Tibial nerve (tissue), 4 donors: ENCODE results near the gene DNM1L. TPM values are rescaled to one million over a fixed set of nuclear protein-coding genes. Genes with fewer than 3 reads are reported as not detected.

Source experiments
- DNase-seq, 2 donors: peaks; one replicate each; pipeline ENCODE4 v3.0.0-alpha.2; 2019; ENCODE audit warnings: low spot score in 2 of 2
- H3K27ac ChIP-seq, 4 donors: fragments of 200-600 bp; sonication (generic) in 3 of 4; one replicate each; pipeline ENCODE4 v1.5.1; 2017 to 2019; ENCODE audit warnings: mild to moderate bottlenecking in 1 of 4
- H3K27me3 ChIP-seq, 2 donors: fragments of 200-600 bp; sonication (generic) in 1 of 2; one replicate each; pipeline versions ENCODE4 v1.5.1 to v1.6.0; 2017 to 2019
- H3K36me3 ChIP-seq, 3 donors: fragments of 200-600 bp; sonication (generic); one replicate each; pipeline ENCODE4 v1.5.1; 2018 to 2019
- H3K4me1 ChIP-seq, 4 donors: fragments of 200-600 bp; sonication (generic) in 3 of 4; one replicate each; pipeline ENCODE4 v1.5.1; 2017 to 2019
- H3K4me3 ChIP-seq, 4 donors: fragments of 200-600 bp; sonication (generic) in 3 of 4; one replicate each; pipeline ENCODE4 v1.5.1; 2017 to 2019; ENCODE audit warnings: mild to moderate bottlenecking in 1 of 4, moderate library complexity in 1 of 4
- H3K9me3 ChIP-seq, 4 donors: fragments of 200-600 bp; sonication (generic) in 3 of 4; one replicate each; pipeline ENCODE4 v1.5.1; 2017 to 2019
- CTCF ChIP-seq, 5 experiments: fragments of 200-600 bp in 3 of 5; fragments of 450-650 bp in 2 of 5; sonication (generic) in 3 of 5; IDR thresholded peaks; one replicate each; pipeline ENCODE4 v1.5.1; 2016 to 2019; ENCODE audit warnings: antibody characterized with exemption in 5 of 5, mild to moderate bottlenecking in 3 of 5, moderate library complexity in 2 of 5
- EP300 ChIP-seq, 2 donors: sonication (generic); formaldehyde crosslinking; IDR thresholded peaks; one replicate each; pipeline ENCODE4 v1.6.1; 2017; ENCODE audit warnings: antibody characterized with exemption in 2 of 2, mild to moderate bottlenecking in 1 of 2
- POLR2A ChIP-seq, 2 donors: fragments of 450-650 bp; IDR thresholded peaks; one replicate each; pipeline ENCODE4 v1.6.1; 2017; ENCODE audit warnings: antibody characterized with exemption in 2 of 2, mild to moderate bottlenecking in 2 of 2, moderate library complexity in 2 of 2
- WGBS, 2 donors: methylation state at CpG; one replicate each; pipeline ENCODE4 v1.1.5; 2018; 5-methylcytosine and 5-hydroxymethylcytosine counted together
- total RNA-seq, 4 donors: library from RNA; depleted of rRNA; stranded (reverse); fragments of >200 nt; gene quantifications; one replicate each; pipeline ENCODE4 v1.1.0, GENCODE V29; 2016

DNM1L gene
- total RNA-seq, 4 donors from 2014 or later, result 42.0 to 97.5 (median 59.1) TPM

GRCh38 chr12:32666018-32666417 is 13.1 kb upstream of the DNM1L start:
- TF ChIP-seq EP300 (IDR thresholded peaks at IDR 0.05) (no peak), CTCF (IDR thresholded peaks at IDR 0.05) (no peak), POLR2A (IDR thresholded peaks at IDR 0.05) (no peak)
- Histone ChIP-seq H3K36me3 (no peaks in the 10 kb centered on the region), H3K27me3 (no peaks in the 10 kb centered on the region), H3K4me3 (no peak overlapping the region), H3K9me3 (peaks cover 0 to 6% (median 0%) of the 10 kb centered on the region in 4 donors), H3K4me1 (no peaks in the 10 kb centered on the region), H3K27ac (no peak overlapping the region)
- DNase-seq, result no peak
- 81 to 88% methylated on average over 12 to 14 of the region's 14 CpGs for WGBS, 2 donors

GRCh38 chr12:32669584-32669983 is 9.5 kb upstream of the DNM1L start:
- no peaks in the 10 kb centered on the region for H3K36me3 ChIP-seq
- H3K27me3 ChIP-seq, result no peaks in the 10 kb centered on the region
- no peak overlapping the region for H3K4me3 ChIP-seq
- H3K27ac ChIP-seq, result no peak overlapping the region
- H3K9me3 ChIP-seq, result peaks cover 0 to 6% (median 0%) of the 10 kb centered on the region in 4 donors
- WGBS, 2 donors, result 96 to 100% methylated on average over 1 of the region's 1 CpG
- peaks cover 0 to 11% (median 0%) of the 10 kb centered on the region in 4 donors for H3K4me1 ChIP-seq
- TF ChIP-seq POLR2A (IDR thresholded peaks at IDR 0.05) (no peak), CTCF (IDR thresholded peaks at IDR 0.05) (no peak)
- DNase-seq, result no peak

- Histone ChIP-seq H3K27ac (no peak overlapping the region), H3K36me3 (no peaks in the 10 kb centered on the region), H3K4me1 (peaks cover 0 to 11% (median 0%) of the 10 kb centered on the region in 4 donors), H3K9me3 (peaks cover 0 to 6% (median 0%) of the 10 kb centered on the region in 4 donors), H3K4me3 (no peak overlapping the region), H3K27me3 (no peaks in the 10 kb centered on the region)
- peak in 1 of 2 donors; percentile 74 for DNase-seq
- 34 to 35% methylated on average over 11 of the region's 11 CpGs for WGBS, 2 donors
- peak; percentile 30 to 77 (median 52) for TF ChIP-seq CTCF (IDR thresholded peaks at IDR 0.05)
- TF ChIP-seq POLR2A (IDR thresholded peaks at IDR 0.05), result no peak
- peak in 1 of 2 donors; percentile 63 for TF ChIP-seq EP300 (IDR thresholded peaks at IDR 0.05)
These were observed 6.9 kb upstream of the DNM1L start for GRCh38 chr12:32671930-32672780.

- H3K27ac ChIP-seq, result peak overlapping the region; percentile 60 to 97 (median 94)
- DNase-seq, result no peak
- no peaks in the 10 kb centered on the region for H3K9me3 ChIP-seq
- H3K27me3 ChIP-seq, result no peaks in the 10 kb centered on the region
- peak overlapping the region; percentile 70 to 96 (median 82) for H3K4me3 ChIP-seq
- peaks cover 0 to 17% (median 12%) of the 10 kb centered on the region in 4 donors for H3K4me1 ChIP-seq
- WGBS, 2 donors, result 0% methylated on average over 14 of the region's 14 CpGs
- TF ChIP-seq EP300 (IDR thresholded peaks at IDR 0.05) (no peak), POLR2A (IDR thresholded peaks at IDR 0.05) (no peak), CTCF (IDR thresholded peaks at IDR 0.05) (no peak)
- H3K36me3 ChIP-seq, result no peaks in the 10 kb centered on the region
These were observed 778 bp downstream of the DNM1L start for GRCh38 chr12:32679920-32680237.

GRCh38 chr12:32680787-32681186 is 1.7 kb downstream of the DNM1L start:
- TF ChIP-seq CTCF (IDR thresholded peaks at IDR 0.05), result no peak
- TF ChIP-seq POLR2A (IDR thresholded peaks at IDR 0.05), result no peak
- TF ChIP-seq EP300 (IDR thresholded peaks at IDR 0.05), result no peak
- Histone ChIP-seq H3K4me1 (peaks cover 0 to 17% (median 12%) of the 10 kb centered on the region in 4 donors), H3K27me3 (no peaks in the 10 kb centered on the region), H3K9me3 (no peaks in the 10 kb centered on the region), H3K4me3 (no peak overlapping the region), H3K36me3 (no peaks in the 10 kb centered on the region), H3K27ac (peak overlapping the region in 2 of 4 donors; percentile 93 to 97)
- no peak for DNase-seq
